HEK293 (cell line): Measurements from ENCODE around the gene CCDC183.

Experiments
- IKZF3 ChIP-seq: fragments of 450-650 bp; IDR thresholded peaks from 2 replicates; pipeline ENCODE4 v1.5.0; 2018; ENCODE audit warnings: missing biosample characterization, mild to moderate bottlenecking, missing genetic modification characterization, moderate library complexity
- ZNF16 ChIP-seq: fragments of 450-650 bp; formaldehyde crosslinking; IDR thresholded peaks from 2 replicates; pipeline ENCODE4 v1.5.1; 2016; ENCODE audit warnings: low read depth, missing biosample characterization, missing genetic modification characterization
- ZNF214 ChIP-seq: fragments of 450-650 bp; formaldehyde crosslinking; IDR thresholded peaks from 2 replicates; pipeline ENCODE4 v1.5.1; 2017; ENCODE audit warnings: missing biosample characterization, mild to moderate bottlenecking, missing genetic modification characterization, borderline replicate concordance
- ZNF292 ChIP-seq: fragments of 450-650 bp; formaldehyde crosslinking; IDR thresholded peaks from 2 replicates; pipeline ENCODE4 v1.5.1; 2016; ENCODE audit warnings: low read depth, missing biosample characterization, missing genetic modification characterization, borderline replicate concordance
- ZNF302 ChIP-seq: fragments of 450-650 bp; formaldehyde crosslinking; IDR thresholded peaks from 2 replicates; pipeline ENCODE4 v1.5.1; 2016; ENCODE audit warnings: missing biosample characterization, missing genetic modification characterization, low read depth
- ZNF311 ChIP-seq: fragments of 450-650 bp; formaldehyde crosslinking; IDR thresholded peaks from 2 replicates; pipeline ENCODE4 v1.5.1; 2017; ENCODE audit warnings: missing biosample characterization, missing genetic modification characterization, borderline replicate concordance
- ZNF350 ChIP-seq: fragments of 450-650 bp; formaldehyde crosslinking; IDR thresholded peaks from 2 replicates; pipeline ENCODE4 v1.5.0; 2017; ENCODE audit warnings: missing biosample characterization, mild to moderate bottlenecking, missing genetic modification characterization
- ZNF626 ChIP-seq: fragments of 450-650 bp; sonication (Bioruptor Pico); formaldehyde crosslinking; IDR thresholded peaks from 2 replicates; pipeline ENCODE4 v1.5.1; 2018; ENCODE audit warnings: missing biosample characterization, missing genetic modification characterization, inconsistent platforms
- ZNF776 ChIP-seq: fragments of 450-650 bp; formaldehyde crosslinking; IDR thresholded peaks from 2 replicates; pipeline ENCODE4 v1.5.0; 2017; ENCODE audit warnings: missing biosample characterization, missing genetic modification characterization, borderline replicate concordance
- TF ChIP-seq, protein P1 (sequence below): fragments of 450-650 bp; formaldehyde crosslinking; IDR thresholded peaks from 2 replicates; pipeline ENCODE4 v1.5.1; 2016; ENCODE audit warnings: missing biosample characterization, missing genetic modification characterization
- TF ChIP-seq, protein P2 (sequence below): IDR thresholded peaks from 2 replicates; pipeline ENCODE4 v1.6.1; 2011; ENCODE audit warnings: mild to moderate bottlenecking, low read depth, low read length, borderline replicate concordance
- TF ChIP-seq, protein P3 (sequence below): fragments of 450-650 bp; formaldehyde crosslinking; IDR thresholded peaks from 2 replicates; pipeline ENCODE4 v1.5.1; 2016; ENCODE audit warnings: missing biosample characterization, missing genetic modification characterization, low read depth
- TF ChIP-seq, protein P4 (sequence below): fragments of 450-650 bp; formaldehyde crosslinking; IDR thresholded peaks from 2 replicates; pipeline ENCODE4 v1.5.1; 2016; ENCODE audit warnings: missing biosample characterization, missing genetic modification characterization
- TF ChIP-seq, protein P5 (sequence below): fragments of 450-650 bp; formaldehyde crosslinking; IDR thresholded peaks from 2 replicates; pipeline ENCODE4 v1.5.1; 2016; ENCODE audit warnings: missing biosample characterization, missing genetic modification characterization

DNA sequence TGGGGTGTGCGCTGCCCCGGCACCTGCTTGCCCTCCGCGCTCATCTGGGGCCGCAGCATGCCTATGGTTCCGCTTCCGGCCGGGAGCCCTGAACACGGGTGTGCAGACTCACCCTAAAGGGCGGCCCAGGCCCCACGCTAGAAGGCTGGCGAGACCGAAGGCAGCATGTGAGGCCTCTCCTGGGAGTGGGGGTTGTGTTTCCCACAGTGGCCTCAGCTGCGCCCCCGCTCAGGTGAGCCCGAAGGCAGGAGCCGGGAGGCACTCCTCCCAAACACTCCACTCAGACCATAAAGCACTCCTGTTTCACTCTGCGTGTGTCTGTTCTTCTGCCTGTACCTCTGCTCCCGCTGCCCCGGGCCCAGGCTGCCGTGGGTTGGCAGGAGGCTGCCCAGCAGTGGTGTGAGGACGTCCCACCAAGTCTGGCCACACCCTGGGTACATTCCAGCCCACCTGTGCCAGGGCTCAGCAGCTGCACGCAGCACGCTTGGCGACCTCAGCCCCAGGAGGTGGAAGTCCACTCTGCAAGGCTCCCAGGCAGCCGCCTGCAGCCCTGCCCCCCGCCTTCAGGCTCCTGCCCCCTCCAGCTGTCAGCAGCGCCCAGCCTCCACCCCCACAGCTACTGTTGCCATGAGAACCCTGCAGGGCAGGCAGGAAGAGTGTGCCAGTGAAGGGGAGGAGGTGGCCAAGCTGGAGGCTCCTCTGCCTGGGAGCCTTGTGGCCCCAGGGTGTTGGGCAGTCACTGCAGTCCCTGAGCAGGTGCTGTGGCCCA is 44.9 kb downstream of the CCDC183 start:
- TF ChIP-seq ZNF302 (tag by site-specific recombination) (no peak), ZNF214 (tag by site-specific recombination) (no peak), ZNF311 (tag by site-specific recombination) (no peak), ZNF626 (tag by site-specific recombination) (no peak), ZNF16 (tag by site-specific recombination) (no peak), ZNF350 (no peak), ZNF776 (tag by site-specific recombination) (no peak), ZNF292 (tag by site-specific recombination) (no peak), IKZF3 (tag by site-specific recombination) (no peak)
- TF ChIP-seq, protein P1, sequence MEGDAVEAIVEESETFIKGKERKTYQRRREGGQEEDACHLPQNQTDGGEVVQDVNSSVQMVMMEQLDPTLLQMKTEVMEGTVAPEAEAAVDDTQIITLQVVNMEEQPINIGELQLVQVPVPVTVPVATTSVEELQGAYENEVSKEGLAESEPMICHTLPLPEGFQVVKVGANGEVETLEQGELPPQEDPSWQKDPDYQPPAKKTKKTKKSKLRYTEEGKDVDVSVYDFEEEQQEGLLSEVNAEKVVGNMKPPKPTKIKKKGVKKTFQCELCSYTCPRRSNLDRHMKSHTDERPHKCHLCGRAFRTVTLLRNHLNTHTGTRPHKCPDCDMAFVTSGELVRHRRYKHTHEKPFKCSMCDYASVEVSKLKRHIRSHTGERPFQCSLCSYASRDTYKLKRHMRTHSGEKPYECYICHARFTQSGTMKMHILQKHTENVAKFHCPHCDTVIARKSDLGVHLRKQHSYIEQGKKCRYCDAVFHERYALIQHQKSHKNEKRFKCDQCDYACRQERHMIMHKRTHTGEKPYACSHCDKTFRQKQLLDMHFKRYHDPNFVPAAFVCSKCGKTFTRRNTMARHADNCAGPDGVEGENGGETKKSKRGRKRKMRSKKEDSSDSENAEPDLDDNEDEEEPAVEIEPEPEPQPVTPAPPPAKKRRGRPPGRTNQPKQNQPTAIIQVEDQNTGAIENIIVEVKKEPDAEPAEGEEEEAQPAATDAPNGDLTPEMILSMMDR = no peak
- TF ChIP-seq, protein P2, sequence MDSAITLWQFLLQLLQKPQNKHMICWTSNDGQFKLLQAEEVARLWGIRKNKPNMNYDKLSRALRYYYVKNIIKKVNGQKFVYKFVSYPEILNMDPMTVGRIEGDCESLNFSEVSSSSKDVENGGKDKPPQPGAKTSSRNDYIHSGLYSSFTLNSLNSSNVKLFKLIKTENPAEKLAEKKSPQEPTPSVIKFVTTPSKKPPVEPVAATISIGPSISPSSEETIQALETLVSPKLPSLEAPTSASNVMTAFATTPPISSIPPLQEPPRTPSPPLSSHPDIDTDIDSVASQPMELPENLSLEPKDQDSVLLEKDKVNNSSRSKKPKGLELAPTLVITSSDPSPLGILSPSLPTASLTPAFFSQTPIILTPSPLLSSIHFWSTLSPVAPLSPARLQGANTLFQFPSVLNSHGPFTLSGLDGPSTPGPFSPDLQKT = no peak
- TF ChIP-seq, protein P3, sequence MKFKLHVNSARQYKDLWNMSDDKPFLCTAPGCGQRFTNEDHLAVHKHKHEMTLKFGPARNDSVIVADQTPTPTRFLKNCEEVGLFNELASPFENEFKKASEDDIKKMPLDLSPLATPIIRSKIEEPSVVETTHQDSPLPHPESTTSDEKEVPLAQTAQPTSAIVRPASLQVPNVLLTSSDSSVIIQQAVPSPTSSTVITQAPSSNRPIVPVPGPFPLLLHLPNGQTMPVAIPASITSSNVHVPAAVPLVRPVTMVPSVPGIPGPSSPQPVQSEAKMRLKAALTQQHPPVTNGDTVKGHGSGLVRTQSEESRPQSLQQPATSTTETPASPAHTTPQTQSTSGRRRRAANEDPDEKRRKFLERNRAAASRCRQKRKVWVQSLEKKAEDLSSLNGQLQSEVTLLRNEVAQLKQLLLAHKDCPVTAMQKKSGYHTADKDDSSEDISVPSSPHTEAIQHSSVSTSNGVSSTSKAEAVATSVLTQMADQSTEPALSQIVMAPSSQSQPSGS (tag by site-specific recombination) = no peak
- TF ChIP-seq, protein P4, sequence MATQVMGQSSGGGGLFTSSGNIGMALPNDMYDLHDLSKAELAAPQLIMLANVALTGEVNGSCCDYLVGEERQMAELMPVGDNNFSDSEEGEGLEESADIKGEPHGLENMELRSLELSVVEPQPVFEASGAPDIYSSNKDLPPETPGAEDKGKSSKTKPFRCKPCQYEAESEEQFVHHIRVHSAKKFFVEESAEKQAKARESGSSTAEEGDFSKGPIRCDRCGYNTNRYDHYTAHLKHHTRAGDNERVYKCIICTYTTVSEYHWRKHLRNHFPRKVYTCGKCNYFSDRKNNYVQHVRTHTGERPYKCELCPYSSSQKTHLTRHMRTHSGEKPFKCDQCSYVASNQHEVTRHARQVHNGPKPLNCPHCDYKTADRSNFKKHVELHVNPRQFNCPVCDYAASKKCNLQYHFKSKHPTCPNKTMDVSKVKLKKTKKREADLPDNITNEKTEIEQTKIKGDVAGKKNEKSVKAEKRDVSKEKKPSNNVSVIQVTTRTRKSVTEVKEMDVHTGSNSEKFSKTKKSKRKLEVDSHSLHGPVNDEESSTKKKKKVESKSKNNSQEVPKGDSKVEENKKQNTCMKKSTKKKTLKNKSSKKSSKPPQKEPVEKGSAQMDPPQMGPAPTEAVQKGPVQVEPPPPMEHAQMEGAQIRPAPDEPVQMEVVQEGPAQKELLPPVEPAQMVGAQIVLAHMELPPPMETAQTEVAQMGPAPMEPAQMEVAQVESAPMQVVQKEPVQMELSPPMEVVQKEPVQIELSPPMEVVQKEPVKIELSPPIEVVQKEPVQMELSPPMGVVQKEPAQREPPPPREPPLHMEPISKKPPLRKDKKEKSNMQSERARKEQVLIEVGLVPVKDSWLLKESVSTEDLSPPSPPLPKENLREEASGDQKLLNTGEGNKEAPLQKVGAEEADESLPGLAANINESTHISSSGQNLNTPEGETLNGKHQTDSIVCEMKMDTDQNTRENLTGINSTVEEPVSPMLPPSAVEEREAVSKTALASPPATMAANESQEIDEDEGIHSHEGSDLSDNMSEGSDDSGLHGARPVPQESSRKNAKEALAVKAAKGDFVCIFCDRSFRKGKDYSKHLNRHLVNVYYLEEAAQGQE (tag by site-specific recombination) = no peak
- TF ChIP-seq, protein P5, sequence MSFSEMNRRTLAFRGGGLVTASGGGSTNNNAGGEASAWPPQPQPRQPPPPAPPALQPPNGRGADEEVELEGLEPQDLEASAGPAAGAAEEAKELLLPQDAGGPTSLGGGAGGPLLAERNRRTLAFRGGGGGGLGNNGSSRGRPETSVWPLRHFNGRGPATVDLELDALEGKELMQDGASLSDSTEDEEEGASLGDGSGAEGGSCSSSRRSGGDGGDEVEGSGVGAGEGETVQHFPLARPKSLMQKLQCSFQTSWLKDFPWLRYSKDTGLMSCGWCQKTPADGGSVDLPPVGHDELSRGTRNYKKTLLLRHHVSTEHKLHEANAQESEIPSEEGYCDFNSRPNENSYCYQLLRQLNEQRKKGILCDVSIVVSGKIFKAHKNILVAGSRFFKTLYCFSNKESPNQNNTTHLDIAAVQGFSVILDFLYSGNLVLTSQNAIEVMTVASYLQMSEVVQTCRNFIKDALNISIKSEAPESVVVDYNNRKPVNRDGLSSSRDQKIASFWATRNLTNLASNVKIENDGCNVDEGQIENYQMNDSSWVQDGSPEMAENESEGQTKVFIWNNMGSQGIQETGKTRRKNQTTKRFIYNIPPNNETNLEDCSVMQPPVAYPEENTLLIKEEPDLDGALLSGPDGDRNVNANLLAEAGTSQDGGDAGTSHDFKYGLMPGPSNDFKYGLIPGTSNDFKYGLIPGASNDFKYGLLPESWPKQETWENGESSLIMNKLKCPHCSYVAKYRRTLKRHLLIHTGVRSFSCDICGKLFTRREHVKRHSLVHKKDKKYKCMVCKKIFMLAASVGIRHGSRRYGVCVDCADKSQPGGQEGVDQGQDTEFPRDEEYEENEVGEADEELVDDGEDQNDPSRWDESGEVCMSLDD (tag by site-specific recombination) = no peak
